HG03354 (cell line): Measurements from ENCODE around the gene CEMP1.

Source experiments
- ATAC-seq: cut with Tn5 transposase; IDR thresholded peaks from one replicate; pipeline ENCODE4 v1.9.1; 2021; ENCODE audit warnings: mild to moderate bottlenecking; ENCODE audit not compliant: unreplicated experiment, poor library complexity, severe bottlenecking

Gene CEMP1

GRCh38 chr16:2520784-2521531 is 10.2 kb downstream of the CEMP1 start:
- peak; percentile 31 for ATAC-seq

GRCh38 chr16:2520097-2520783 is 11.0 kb downstream of the CEMP1 start, which contains the start of gene AMDHD2:
Gene AMDHD2 (plus strand): TSS chr16:2520371. CDS start chr16:2520459, 88 bp downstream.
- peak; percentile 64 for ATAC-seq

GRCh38 chr16:2519711-2520080 is 11.5 kb downstream of the CEMP1 start:
- ATAC-seq = no peak

GRCh38 chr16:2518823-2519710 is 12.1 kb downstream of the CEMP1 start:
- ATAC-seq = no peak

DNA sequence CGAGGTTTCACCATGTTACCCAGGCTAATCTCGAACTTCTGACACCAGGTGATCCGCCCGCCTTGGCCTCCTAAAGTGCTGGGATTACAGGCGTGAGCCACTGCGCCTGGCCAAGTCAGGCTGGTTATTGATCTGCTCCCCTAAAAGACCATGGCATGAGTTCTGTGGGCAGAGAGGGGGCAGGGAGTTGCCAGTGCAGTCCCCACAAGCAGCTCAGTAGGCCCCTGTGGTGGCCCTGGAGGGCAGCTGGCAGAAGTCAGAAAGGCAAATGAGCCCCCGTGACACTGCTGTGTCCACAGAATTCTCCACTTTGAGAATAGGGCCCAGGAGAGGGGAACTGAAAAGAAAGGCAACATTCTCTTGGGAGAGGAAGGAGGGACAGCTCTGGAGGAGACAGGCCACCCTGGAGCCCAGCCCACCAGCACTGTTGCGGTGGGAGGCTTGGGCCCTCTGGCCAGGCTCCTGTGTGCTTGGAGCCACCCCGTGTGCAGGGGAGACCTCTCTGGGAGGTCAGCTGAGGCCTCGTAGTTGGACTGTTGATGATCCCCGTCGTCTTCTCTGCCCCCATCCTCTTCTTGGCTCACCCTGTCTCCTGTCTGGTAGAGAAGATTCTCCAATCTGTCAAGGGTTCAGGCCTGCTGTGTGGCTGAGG is 13.1 kb downstream of the CEMP1 start:
- no peak for ATAC-seq

DNA sequence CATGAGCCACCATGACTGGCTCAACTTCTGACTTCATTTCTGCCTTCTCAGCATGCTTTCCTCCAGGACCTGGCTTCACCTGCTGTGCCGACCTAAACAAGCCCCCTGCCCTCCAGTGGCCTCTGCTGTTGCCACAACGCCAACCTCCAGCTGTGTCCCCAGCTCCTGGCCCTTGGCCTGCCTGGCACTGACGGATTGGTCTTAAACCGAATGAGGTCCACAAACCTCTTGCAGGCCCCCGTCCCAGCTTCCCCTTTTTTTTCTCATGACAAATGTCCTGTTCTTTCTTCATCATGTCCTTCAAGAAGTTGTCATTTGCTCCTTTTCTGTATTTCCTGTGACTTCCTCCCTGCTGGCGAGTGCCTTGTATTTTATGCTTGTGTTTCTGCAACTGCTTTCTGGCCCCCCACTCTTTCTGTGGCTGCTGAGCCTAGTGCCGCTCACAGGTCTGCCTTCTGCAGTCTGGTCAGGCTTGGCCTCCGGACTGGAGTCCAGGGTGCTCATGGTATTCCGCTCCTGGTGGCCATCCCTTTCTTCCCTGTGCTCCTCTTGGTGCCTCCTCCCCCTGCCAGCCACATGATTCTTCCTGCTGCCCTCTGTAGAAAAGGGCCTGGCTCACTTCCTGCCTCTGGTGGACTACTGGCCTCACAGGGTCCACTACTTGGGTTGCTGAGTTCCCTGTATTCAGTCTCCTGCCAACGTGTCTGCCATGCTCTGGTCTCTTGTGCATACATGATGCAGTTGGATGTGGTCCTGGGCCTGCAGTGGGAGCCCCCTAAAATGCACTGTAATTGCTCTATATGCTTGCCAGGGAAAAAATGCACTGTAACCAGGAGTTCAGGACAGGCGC is 14.6 kb downstream of the CEMP1 start:
- no peak for ATAC-seq

- no peak for ATAC-seq
Measured at GRCh38 chr16:2515180-2515851, 15.9 kb downstream of the CEMP1 start.

DNA sequence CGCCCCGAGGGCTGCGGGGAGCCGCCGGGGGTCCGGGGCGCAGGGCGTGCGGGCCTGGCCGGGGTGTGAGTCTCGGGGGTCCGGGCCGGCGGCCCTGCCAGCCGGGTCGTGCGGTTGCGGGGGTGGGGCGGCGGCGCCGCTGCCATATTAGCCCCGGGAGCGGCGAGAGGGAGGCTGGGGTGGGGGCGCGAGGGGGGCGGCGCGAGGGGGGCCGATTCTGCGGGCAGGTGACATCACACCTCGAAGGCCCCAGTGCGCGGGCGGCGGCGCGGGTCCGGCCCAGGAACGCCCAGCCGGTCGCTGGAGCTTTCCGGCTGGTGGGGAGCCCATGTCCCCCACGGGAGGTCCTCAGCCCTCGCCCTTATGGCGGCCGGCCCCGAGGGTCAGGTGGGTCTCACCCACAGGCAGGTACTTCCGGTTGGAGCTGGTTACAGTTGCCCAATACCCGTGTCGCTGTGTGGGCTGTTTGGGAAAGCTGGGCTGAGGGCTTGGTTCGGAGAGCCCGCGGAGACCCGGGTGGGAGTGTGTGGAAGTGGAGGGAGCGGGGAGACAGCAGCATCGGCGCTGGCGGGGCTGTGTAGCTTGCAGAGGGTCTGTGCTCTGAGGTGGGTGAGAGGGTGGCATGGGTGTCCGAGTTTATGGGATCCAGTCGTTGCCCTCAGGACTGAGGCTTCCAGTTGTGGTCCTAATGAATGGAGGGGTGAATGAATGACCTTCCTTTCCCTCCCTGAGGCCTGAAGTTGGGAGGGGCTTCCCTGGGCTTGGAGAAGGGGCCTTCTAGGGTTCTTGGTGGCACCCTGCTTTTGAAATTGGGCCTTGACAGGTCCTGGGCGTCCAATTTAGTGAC is 16.7 kb downstream of the CEMP1 start:
- no peak for ATAC-seq

- ATAC-seq = peak; percentile 62
Measured at GRCh38 chr16:2513405-2514332, 17.5 kb downstream of the CEMP1 start, which contains the start of gene ATP6V0C. Gene ATP6V0C (plus strand): TSS chr16:2513952. CDS start chr16:2514104, 152 bp downstream.

GRCh38 chr16:2512735-2513404 is 18.3 kb downstream of the CEMP1 start:
- no peak for ATAC-seq

- no peak for ATAC-seq
Measured at GRCh38 chr16:2511996-2512734, 19.0 kb downstream of the CEMP1 start.

- no peak for ATAC-seq
Measured at GRCh38 chr16:2511128-2511800, 19.9 kb downstream of the CEMP1 start.

GRCh38 chr16:2508722-2509400 is 22.3 kb downstream of the CEMP1 start:
- ATAC-seq = no peak

- ATAC-seq = peak; percentile 12
Measured at GRCh38 chr16:2507665-2508064, 23.5 kb downstream of the CEMP1 start.
